Measurements from ENCODE around the gene TCEA3.

TCEA3 gene

GRCh38 chr1:23446661-23447310 lies 22.2 kb upstream of the TCEA3 start:
- DNase-seq = no peak

DNA sequence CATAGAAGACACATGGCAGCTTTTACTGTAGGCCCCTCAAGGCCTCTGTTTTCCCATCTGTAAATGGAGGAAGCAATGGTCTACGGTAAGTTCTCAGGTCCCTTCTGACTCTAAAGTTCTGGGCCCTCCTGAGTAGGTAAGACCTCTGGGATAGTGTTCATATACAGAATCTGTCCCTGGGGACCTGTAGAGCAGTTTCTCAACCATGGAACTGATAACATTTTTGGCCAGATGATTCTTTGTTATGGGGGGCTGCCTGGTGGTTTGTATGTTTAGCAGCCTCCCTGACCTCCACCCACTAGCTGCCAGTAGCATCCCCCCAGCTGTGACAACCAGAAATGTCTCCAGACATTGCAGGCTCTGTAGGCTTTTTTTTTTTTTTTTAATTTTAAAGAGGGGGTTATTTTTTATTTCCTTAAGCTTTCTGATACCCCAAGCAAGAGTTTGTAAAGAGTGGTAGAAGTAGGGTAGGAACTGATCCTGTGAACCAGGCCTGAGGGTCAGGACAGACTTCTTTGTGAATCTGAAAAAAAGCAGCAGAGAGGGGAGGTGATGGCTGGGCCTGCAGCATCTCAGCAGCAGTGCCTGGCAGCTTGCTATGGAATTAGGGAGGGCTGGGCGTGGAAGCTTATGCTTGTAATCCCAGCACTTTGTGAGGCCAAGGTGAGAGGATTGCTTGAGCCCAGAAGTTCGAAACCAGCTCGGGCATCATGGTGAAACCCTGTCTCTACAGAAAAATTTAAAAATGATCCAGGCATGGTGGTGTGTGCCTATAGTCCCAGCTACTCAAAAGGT lies 20.2 kb upstream of the TCEA3 start:
- no peak for DNase-seq

DNA sequence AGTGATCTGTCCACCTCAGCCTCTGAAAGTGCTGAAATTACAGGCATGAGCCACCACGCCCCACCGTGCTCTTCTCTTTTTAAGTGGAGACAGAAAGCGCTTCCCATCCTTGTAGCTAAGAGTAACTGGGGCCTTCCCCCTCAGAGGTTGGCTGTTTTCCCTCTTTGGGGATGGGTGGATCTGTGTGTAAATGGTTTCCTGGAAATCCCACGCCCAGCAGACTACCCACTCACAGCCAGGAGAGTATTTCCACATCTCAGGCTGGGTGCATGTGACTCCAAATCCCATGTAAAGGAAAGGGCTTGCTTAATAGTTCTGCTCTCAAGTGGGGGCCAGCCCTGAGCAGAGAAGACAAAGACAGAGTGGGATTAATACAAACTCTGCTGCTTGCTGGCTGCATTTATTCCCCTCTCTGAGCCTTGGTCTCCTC lies 19.6 kb upstream of the TCEA3 start:
- no peak for DNase-seq

DNA sequence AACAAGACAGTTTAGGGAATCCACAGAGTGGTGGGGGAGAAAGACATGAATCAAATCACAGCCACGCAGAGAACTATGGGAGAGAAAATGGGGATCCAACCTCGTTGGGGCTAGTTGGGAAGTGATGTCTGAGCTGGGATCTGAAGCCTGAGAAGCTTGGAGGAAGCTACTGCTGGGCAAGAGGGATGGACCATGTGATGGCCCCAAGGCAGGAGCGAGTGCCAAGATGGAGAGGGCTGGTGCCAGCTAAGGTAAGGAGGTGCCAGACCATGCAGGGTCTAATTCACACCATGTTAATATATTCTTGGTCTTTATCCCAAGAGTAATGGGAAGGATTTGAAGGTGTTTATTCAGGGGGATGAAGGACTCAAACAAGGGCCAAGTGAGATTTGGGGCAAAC lies 18.2 kb upstream of the TCEA3 start:
- DNase-seq = no peak

- DNase-seq = no peak
Measured at GRCh38 chr1:23441446-23442148, 17.0 kb upstream of the TCEA3 start.

- no peak for DNase-seq
Measured at GRCh38 chr1:23438545-23438944, 14.0 kb upstream of the TCEA3 start.

- no peak for DNase-seq
Measured at GRCh38 chr1:23437355-23437664, 12.8 kb upstream of the TCEA3 start.

- peak; percentile 28 for DNase-seq
Measured at GRCh38 chr1:23436520-23437354, 12.2 kb upstream of the TCEA3 start.

- no peak for DNase-seq
Measured at GRCh38 chr1:23434260-23434775, 9.8 kb upstream of the TCEA3 start.

GRCh38 chr1:23433122-23433521 lies 8.6 kb upstream of the TCEA3 start:
- DNase-seq = no peak

- DNase-seq = no peak
Measured at GRCh38 chr1:23431431-23431830, 6.9 kb upstream of the TCEA3 start.

GRCh38 chr1:23430803-23431202 lies 6.3 kb upstream of the TCEA3 start:
- DNase-seq = no peak

DNA sequence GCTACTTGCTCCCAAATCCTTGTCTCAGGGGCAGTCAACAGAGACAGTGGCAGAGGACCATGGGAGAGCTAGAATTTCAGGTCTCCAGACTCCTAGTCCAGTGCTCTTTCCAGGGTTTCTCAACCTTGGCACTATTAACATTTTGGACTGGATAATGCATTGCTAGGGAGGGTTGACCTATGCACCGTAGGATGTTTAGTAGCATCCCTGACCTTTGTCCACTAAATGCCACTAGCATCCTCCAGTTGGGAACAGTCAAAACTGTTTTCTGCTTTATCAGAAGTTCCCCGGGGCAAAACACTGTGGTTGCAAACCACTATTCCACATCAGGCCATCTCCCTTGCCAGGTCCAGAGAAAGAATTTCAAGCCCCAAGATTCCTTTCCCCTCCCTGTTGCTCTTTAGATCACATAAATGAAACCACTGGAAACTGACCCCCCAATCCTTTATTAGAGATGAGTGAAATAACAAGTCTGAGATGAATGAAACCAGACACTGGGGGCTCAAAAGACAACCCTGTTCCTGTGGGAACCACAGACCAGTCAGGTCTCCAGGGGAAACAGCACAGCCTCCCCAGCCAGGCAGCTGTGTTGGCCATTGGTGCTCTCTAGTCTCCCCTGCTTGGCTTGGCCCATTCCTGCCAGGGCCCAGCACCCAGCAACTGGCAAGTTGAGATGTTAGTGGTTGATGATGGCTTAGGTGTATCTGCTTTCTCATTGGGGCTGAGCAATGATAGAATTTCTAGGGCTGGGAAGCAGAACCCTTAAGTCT lies 3.8 kb upstream of the TCEA3 start:
- DNase-seq = no peak

DNA sequence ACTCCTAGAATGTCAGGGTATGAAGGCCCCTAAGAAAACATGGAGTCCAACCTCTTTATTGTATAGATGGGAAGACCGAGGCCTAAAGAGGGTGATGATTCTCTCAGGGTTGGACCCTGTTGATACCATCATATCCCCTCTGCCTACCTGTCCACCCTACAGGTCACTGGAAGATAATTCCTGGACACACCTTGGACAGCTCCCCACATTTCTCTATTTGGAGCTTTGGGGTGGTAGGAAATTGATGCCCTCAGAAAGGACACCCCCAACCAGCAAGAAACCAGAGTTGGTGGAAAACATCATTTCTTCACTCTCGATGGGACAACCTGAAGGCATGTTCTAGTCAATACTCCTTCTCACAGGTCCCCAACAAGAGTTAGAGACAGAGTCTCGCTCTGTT lies 3.0 kb upstream of the TCEA3 start:
- no peak for DNase-seq

DNA sequence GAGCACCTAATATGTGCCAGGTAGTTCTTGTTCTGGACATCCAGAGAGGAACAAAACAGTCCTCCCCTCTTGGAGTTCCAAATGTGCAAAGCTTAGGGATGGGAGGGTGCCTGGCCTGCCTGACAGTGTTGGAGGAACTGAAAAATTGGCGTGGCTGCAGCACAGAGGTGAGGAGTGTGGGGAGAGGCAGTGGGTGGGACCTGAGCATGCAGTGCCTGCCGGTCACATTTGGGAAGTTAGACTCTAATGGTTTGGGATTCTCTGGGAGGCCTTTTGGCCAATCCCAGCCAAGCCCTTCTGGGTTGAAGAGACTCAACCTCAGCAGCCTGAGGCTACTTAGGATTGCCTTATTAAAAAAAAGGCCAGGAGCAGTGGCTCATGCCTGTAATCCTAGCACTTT lies 2.3 kb upstream of the TCEA3 start:
- DNase-seq = no peak

GRCh38 chr1:23425193-23425494 lies 596 bp upstream of the TCEA3 start:
- DNase-seq = no peak

- DNase-seq = no peak
Measured at GRCh38 chr1:23423415-23424292, 894 bp downstream of the TCEA3 start.

DNA sequence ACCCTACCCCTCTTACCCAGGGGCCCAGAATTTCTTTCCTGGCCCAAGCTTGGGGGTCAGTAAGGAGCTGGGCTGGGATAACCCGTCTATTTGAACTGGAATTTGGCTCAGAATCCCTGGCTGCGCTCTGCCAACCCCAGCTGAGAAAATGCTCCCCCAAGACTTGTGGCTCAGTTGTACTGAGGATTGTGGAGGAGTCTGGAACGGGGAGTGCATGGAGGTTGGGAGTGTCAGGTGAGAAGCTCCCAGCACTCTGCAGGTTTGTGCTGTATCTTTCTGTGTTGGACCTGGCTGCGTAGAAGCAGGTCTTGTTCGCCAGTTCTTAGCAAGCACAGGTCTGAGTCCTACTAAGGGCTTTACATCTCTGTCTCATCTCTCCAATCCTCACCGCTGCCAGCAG lies 1.6 kb downstream of the TCEA3 start:
- DNase-seq = no peak

- peak; percentile 9 for DNase-seq
Measured at GRCh38 chr1:23422241-23422877, 2.2 kb downstream of the TCEA3 start.

DNA sequence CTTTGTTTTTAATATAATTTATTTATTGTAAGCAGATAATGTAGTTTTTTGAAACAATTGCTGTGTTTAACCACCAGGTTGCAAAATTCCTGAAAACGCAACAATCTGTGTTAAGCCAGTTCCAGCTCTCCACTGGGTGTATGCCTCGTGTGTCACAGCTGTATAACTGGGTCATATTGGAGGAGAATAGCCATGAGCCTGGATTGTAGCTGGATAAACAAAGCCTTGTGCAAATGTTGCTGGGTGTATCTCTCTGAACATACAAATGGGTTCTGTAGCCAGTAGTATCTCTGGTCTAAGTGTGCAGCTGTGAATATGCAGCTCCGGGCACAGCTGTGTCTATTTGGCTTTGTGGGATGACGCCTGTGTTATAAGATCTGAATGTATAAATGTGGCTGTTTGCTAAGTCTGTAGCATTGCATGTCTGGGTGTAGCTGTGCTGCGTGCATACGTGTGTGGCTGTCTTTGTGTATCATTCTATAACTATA lies 2.8 kb downstream of the TCEA3 start:
- DNase-seq = no peak

DNA sequence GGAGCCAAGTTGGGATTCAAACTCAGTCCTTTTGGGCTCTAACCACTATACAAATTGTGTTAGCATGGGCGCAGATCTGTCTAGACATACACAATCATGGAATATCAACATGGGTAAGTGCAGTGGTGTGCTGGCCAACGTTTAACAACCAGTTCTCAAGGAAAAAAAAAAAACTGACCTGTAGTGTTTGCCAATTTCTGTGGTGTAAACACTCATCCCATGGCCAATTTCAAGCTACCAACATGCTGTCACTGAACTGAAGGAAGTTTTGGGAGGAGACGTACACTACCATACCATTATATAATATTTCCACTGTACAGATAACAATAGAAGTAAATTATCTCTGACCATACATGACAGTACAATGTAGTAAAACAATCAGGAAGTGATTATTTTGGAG lies 3.2 kb downstream of the TCEA3 start:
- DNase-seq = no peak

Measured in T-helper 9 cell (primary cell).